NOMO-1 treated with DMSO at 0.1 percent for 48 hours (cell line): ENCODE results near the gene UNC5C.

Experiments
- DNase-seq: peaks from one replicate; lab custom pipeline; 2025; ENCODE audit not compliant: unreplicated experiment; lab: John Stamatoyannopoulos, UW

The UNC5C gene

GRCh38 chr4:95409750-95410149 is 139.0 kb downstream of the UNC5C start:
- no peak for DNase-seq

- no peak for DNase-seq
These were observed 139.6 kb downstream of the UNC5C start for GRCh38 chr4:95409127-95409526.

- DNase-seq, result no peak
These were observed 146.5 kb downstream of the UNC5C start for GRCh38 chr4:95402299-95402698.

- DNase-seq, result no peak
These were observed 150.6 kb downstream of the UNC5C start for GRCh38 chr4:95398217-95398616.

- DNase-seq, result no peak
These were observed 153.9 kb downstream of the UNC5C start for GRCh38 chr4:95394752-95395306.

- no peak for DNase-seq
These were observed 155.0 kb downstream of the UNC5C start for GRCh38 chr4:95393821-95394220.

- no peak for DNase-seq
These were observed 159.9 kb downstream of the UNC5C start for GRCh38 chr4:95388911-95389310.

- no peak for DNase-seq
These were observed 161.1 kb downstream of the UNC5C start for GRCh38 chr4:95387719-95388118.

GRCh38 chr4:95386410-95386809 is 162.4 kb downstream of the UNC5C start:
- DNase-seq, result no peak

- no peak for DNase-seq
These were observed 166.8 kb downstream of the UNC5C start for GRCh38 chr4:95381843-95382580.

- DNase-seq, result no peak
These were observed 169.1 kb downstream of the UNC5C start for GRCh38 chr4:95379633-95380032.

GRCh38 chr4:95377366-95377900 is 171.3 kb downstream of the UNC5C start:
- no peak for DNase-seq

- DNase-seq, result no peak
These were observed 177.1 kb downstream of the UNC5C start for GRCh38 chr4:95371476-95372224.

- no peak for DNase-seq
These were observed 180.9 kb downstream of the UNC5C start for GRCh38 chr4:95367824-95368223.

GRCh38 chr4:95363966-95364365 is 184.8 kb downstream of the UNC5C start:
- DNase-seq, result no peak

- no peak for DNase-seq
These were observed 185.2 kb downstream of the UNC5C start for GRCh38 chr4:95363559-95363925.

- DNase-seq, result no peak
These were observed 185.7 kb downstream of the UNC5C start for GRCh38 chr4:95362906-95363558.

- DNase-seq, result no peak
These were observed 186.7 kb downstream of the UNC5C start for GRCh38 chr4:95362066-95362465.

GRCh38 chr4:95361696-95361965 is 187.1 kb downstream of the UNC5C start:
- no peak for DNase-seq

- DNase-seq, result no peak
These were observed 187.7 kb downstream of the UNC5C start for GRCh38 chr4:95360906-95361695.
